Keratinocyte (primary cell): Measurements from ENCODE around the gene UBE2O. TPM values are rescaled to one million over a fixed set of nuclear protein-coding genes. Genes with fewer than 3 reads are reported as not detected.

ENCODE experiments used
- DNase-seq: peaks from one replicate; pipeline ENCODE4 v3.0.0-alpha.2; 2011; ENCODE audit warnings: low read depth, missing footprints, low spot score
- FAIRE-seq: peaks from 2 replicates; lab custom pipeline; 2011; peaks lifted over from hg19 to GRCh38; lab: Jason Lieb, UNC
- H2AFZ ChIP-seq: 2 replicates; pipeline ENCODE4 v1.6.0; 2012; ENCODE audit warnings: low read length, control low read depth, inconsistent platforms; ENCODE audit not compliant: control insufficient read depth
- H3K27ac ChIP-seq: 2 replicates; pipeline ENCODE4 v1.5.1; 2011; ENCODE audit warnings: low read length; ENCODE audit not compliant: control insufficient read depth, insufficient read depth
- H3K27me3 ChIP-seq: 3 replicates; pipeline ENCODE4 v1.6.0; 2011; ENCODE audit warnings: low read length; ENCODE audit not compliant: control insufficient read depth, insufficient read depth; ENCODE audit errors: extremely low read depth
- H3K36me3 ChIP-seq, 2 experiments: 2 replicates in 1 of 2; 3 replicates in 1 of 2; pipeline ENCODE4 v1.5.1; 2011; ENCODE audit warnings: low read length in 2 of 2, mild to moderate bottlenecking in 1 of 2; ENCODE audit not compliant: control insufficient read depth in 2 of 2, insufficient read depth in 2 of 2; ENCODE audit errors: extremely low read depth in 1 of 2
- H3K4me1 ChIP-seq: 3 replicates; pipeline ENCODE4 v1.5.1; 2011; ENCODE audit warnings: low read length; ENCODE audit not compliant: control insufficient read depth, insufficient read depth; ENCODE audit errors: extremely low read depth
- H3K4me2 ChIP-seq: 3 replicates; pipeline ENCODE4 v1.6.0; 2011; ENCODE audit warnings: low read depth, low read length; ENCODE audit not compliant: control insufficient read depth, insufficient read depth; ENCODE audit errors: extremely low read depth
- H3K4me3 ChIP-seq, 3 experiments: fragments of 200-600 bp in 1 of 3; sonication (generic) in 1 of 3; 2 replicates in 2 of 3; 3 replicates in 1 of 3; pipeline ENCODE4 v1.5.1; 2011 to 2016; ENCODE audit warnings: low read length in 3 of 3, mild to moderate bottlenecking in 3 of 3, control low read depth in 2 of 3, inconsistent platforms in 1 of 3, low read depth in 1 of 3, mixed read lengths in 1 of 3, mixed run types in 1 of 3, moderate library complexity in 1 of 3; ENCODE audit not compliant: control insufficient read depth in 2 of 3, insufficient read depth in 2 of 3; ENCODE audit errors: extremely low read depth in 1 of 3
- H3K79me2 ChIP-seq: 2 replicates; pipeline ENCODE4 v1.6.0; 2012; ENCODE audit warnings: low read length; ENCODE audit not compliant: control insufficient read depth, insufficient read depth
- H3K9ac ChIP-seq: 3 replicates; pipeline ENCODE4 v1.6.0; 2011; ENCODE audit warnings: low read length; ENCODE audit not compliant: control insufficient read depth, insufficient read depth; ENCODE audit errors: extremely low read depth
- H3K9me1 ChIP-seq: 3 replicates; pipeline ENCODE4 v1.6.0; 2011; ENCODE audit warnings: low read length; ENCODE audit not compliant: control insufficient read depth, insufficient read depth; ENCODE audit errors: extremely low read depth
- H3K9me3 ChIP-seq: 2 replicates; pipeline ENCODE4 v1.5.1; 2012; ENCODE audit warnings: low read depth, low read length; ENCODE audit not compliant: control insufficient read depth
- H4K20me1 ChIP-seq: 3 replicates; pipeline ENCODE4 v1.6.0; 2011; ENCODE audit warnings: low read length; ENCODE audit not compliant: control insufficient read depth, insufficient read depth; ENCODE audit errors: extremely low read depth
- EZH2 ChIP-seq: IDR thresholded peaks from one replicate; pipeline ENCODE4 v1.6.1; 2012; ENCODE audit warnings: inconsistent platforms, mild to moderate bottlenecking, low read length, moderate library complexity
- dilution Hi-C: fragments of 300-500 bp; cut with MboI; formaldehyde crosslinking; loops from one replicate; pipeline ENCODE4 v1.7.0; 2020; ENCODE audit warnings: low sequenced_read_pairs; ENCODE audit not compliant: extremely low pct_ligation_motif_present
- polyA plus RNA-seq, 5 experiments: library from polyadenylated mRNA; depleted of rRNA in 3 of 5; stranded (reverse) in 3 of 5; stranded (forward) in 1 of 5; unstranded in 1 of 5; fragments of >200 nt; gene quantifications; 1 replicate in 1 of 5; 2 replicates in 3 of 5; 3 replicates in 1 of 5; pipeline versions ENCODE4 v1.2.1 to v1.2.3, GENCODE V29; 2011 to 2012; ENCODE audit warnings: missing spikeins in 2 of 5, low read depth in 1 of 5, low replicate concordance in 1 of 5
- TF ChIP-seq, protein P1 (sequence below), 3 experiments: IDR thresholded peaks in 1 of 3; conservative IDR thresholded peaks in 1 of 3; optimal IDR thresholded peaks in 1 of 3; 2 replicates in 2 of 3; 3 replicates in 1 of 3; pipeline versions ENCODE3 to v1.5.1; 2011; ENCODE audit warnings: low read length in 3 of 3, mild to moderate bottlenecking in 3 of 3, moderate library complexity in 2 of 3, control low read depth in 1 of 3, inconsistent platforms in 1 of 3; ENCODE audit not compliant: insufficient read depth in 2 of 3; ENCODE audit errors: extremely low read depth in 1 of 3

The UBE2O gene
- polyA plus RNA-seq, 1 donor (not counting 4 experiments of a cell fraction or from before 2014, with no cell fraction given): 10.9 TPM

DNA sequence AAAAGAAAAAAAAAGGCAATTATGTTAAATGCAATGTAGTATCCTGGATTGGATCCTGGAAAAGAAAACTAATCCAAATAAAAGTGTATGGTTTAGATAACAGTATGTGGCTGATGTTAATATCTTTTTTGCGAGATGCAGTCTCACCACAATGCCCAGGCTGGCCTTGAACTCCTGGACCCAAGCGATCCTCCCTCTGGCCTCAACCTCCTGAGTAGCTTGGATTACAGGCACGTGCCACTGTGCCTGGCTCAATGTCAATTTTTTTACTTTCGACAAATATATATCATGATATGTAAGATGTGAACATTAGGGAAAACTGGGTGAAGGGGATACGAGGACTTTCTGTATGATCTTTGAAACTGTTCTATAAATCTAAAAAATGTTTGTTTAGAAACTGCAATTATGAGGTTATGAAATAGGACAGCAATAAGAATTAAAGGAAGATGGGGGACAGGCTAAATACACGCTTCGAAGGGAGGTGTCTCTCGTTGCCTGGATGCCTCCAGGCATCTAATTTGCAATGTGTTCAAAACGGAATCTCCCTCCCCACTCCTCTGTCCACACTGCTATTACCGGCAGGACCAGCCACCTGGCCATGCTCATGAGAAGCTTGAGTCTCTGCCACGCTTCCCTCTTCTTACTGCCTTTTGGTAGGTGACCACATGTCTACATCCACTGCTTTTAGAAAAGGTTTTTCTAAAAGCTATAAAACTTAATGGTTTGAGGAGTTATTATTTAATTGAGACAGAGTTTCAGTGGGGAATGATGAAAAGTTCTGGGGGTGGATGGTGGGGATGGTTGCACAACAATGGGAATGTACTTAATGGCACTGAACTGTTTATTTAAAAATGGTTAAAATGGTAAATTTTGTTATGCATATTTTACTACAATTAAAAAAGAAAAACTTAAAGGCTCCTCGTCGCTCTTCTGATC, 15.2 kb downstream of the UBE2O start:
- dilution Hi-C loops: no loop called here
- Histone ChIP-seq H3K4me2 (no peak overlapping the region), H3K36me3 (no peaks in the 10 kb centered on the region), H3K4me1 (peaks cover 8% of the 10 kb centered on the region), H3K79me2 (peaks cover 82% of the 10 kb centered on the region), H3K27me3 (no peaks in the 10 kb centered on the region), H2AFZ (no peak overlapping the region), H3K27ac (no peak overlapping the region), H4K20me1 (peaks cover 9% of the 10 kb centered on the region), H3K4me3 (no peak overlapping the region), H3K9me3 (no peaks in the 10 kb centered on the region), H3K9ac (no peak overlapping the region), H3K9me1 (peaks cover 2% of the 10 kb centered on the region)
- FAIRE-seq (no peak), DNase-seq (no peak)
- TF ChIP-seq, protein P1, sequence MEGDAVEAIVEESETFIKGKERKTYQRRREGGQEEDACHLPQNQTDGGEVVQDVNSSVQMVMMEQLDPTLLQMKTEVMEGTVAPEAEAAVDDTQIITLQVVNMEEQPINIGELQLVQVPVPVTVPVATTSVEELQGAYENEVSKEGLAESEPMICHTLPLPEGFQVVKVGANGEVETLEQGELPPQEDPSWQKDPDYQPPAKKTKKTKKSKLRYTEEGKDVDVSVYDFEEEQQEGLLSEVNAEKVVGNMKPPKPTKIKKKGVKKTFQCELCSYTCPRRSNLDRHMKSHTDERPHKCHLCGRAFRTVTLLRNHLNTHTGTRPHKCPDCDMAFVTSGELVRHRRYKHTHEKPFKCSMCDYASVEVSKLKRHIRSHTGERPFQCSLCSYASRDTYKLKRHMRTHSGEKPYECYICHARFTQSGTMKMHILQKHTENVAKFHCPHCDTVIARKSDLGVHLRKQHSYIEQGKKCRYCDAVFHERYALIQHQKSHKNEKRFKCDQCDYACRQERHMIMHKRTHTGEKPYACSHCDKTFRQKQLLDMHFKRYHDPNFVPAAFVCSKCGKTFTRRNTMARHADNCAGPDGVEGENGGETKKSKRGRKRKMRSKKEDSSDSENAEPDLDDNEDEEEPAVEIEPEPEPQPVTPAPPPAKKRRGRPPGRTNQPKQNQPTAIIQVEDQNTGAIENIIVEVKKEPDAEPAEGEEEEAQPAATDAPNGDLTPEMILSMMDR (optimal IDR thresholded peaks at IDR 0.05 in 1 of 3, IDR thresholded peaks at IDR 0.05 in 1 of 3, conservative IDR thresholded peaks at IDR 0.05 in 1 of 3; ENCODE audit: extremely low read depth in 1 of 3, insufficient read depth in 2 of 3, low read length in 3 of 3): no peak
- TF ChIP-seq EZH2: no peak

DNA sequence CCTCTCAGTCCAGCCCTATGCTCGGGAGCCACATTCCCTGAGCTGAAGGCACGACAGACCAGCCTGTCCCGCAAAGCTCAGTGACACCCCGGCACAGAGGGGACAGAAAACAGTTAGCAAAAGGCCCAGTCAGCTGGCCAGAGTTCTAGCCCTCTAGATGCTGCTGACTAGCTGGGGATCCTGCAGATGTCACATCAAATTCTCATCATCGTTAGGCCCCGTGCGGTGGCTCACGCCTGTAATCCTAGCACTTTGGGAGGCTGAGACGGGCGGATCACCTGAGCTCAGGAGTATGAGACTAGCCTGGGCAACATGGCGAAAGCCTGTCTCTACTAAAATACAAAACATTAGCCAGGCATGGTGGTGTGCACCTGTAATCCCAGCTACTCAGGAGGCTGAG, 17.2 kb downstream of the UBE2O start:
- DNase-seq (no peak), FAIRE-seq (no peak)
- no peaks in the 10 kb centered on the region for H3K27me3 ChIP-seq
- peaks cover 10% of the 10 kb centered on the region for H3K4me1 ChIP-seq
- dilution Hi-C loops: no loop called here
- H4K20me1 ChIP-seq: peaks cover 9% of the 10 kb centered on the region
- H3K4me3 ChIP-seq: no peak overlapping the region
- no peaks in the 10 kb centered on the region for H3K36me3 ChIP-seq
- no peak overlapping the region for H3K9ac ChIP-seq
- peaks cover 2% of the 10 kb centered on the region for H3K9me1 ChIP-seq
- TF ChIP-seq, protein P1 (optimal IDR thresholded peaks at IDR 0.05 in 1 of 3, IDR thresholded peaks at IDR 0.05 in 1 of 3, conservative IDR thresholded peaks at IDR 0.05 in 1 of 3; ENCODE audit: extremely low read depth in 1 of 3, insufficient read depth in 2 of 3, low read length in 3 of 3): no peak
- no peak for TF ChIP-seq EZH2
- H3K79me2 ChIP-seq: peaks cover 74% of the 10 kb centered on the region
- H2AFZ ChIP-seq: no peak overlapping the region
- H3K4me2 ChIP-seq: no peak overlapping the region
- H3K27ac ChIP-seq: no peak overlapping the region
- H3K9me3 ChIP-seq: no peaks in the 10 kb centered on the region
